ENCODE data around the gene MSMP. TPM values are rescaled to one million over a fixed set of nuclear protein-coding genes. Genes with fewer than 3 reads are reported as not detected.

The MSMP gene
- total RNA-seq, 4 donors from 2014 or later = not detected

DNA sequence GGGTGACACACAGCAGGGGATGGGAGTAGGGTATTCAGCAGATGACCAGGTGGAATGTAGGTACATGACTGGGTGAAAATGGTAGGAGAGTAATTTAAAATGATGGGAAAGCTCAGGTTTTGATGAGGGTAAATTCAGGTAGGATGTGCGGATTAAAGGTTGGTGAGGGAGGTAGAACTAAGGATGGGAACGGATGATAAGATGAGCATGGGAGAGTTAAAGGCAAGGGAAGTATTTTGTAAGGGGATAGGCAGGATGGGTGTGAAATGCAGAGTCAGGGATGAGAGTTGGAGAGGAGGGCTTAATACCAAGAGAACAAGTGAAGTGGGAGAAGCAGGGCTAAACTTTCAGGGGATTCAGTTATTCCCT, 23.6 kb downstream of the MSMP start:
- Histone ChIP-seq H3K27ac (peak overlapping the region; percentile 94 to 100 (median 96)), H3K9me3 (no peaks in the 10 kb centered on the region), H3K36me3 (peaks cover 0 to 15% (median 0%) of the 10 kb centered on the region in 3 donors), H3K4me1 (peaks cover 9 to 69% (median 28%) of the 10 kb centered on the region in 4 donors), H3K4me3 (peak overlapping the region; percentile 64 to 92 (median 72)), H3K27me3 (no peaks in the 10 kb centered on the region)
- no peak for DNase-seq
- no peak for TF ChIP-seq POLR2A (IDR thresholded peaks at IDR 0.05)
- TF ChIP-seq, protein P1, sequence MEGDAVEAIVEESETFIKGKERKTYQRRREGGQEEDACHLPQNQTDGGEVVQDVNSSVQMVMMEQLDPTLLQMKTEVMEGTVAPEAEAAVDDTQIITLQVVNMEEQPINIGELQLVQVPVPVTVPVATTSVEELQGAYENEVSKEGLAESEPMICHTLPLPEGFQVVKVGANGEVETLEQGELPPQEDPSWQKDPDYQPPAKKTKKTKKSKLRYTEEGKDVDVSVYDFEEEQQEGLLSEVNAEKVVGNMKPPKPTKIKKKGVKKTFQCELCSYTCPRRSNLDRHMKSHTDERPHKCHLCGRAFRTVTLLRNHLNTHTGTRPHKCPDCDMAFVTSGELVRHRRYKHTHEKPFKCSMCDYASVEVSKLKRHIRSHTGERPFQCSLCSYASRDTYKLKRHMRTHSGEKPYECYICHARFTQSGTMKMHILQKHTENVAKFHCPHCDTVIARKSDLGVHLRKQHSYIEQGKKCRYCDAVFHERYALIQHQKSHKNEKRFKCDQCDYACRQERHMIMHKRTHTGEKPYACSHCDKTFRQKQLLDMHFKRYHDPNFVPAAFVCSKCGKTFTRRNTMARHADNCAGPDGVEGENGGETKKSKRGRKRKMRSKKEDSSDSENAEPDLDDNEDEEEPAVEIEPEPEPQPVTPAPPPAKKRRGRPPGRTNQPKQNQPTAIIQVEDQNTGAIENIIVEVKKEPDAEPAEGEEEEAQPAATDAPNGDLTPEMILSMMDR (IDR thresholded peaks at IDR 0.05) = no peak

DNA sequence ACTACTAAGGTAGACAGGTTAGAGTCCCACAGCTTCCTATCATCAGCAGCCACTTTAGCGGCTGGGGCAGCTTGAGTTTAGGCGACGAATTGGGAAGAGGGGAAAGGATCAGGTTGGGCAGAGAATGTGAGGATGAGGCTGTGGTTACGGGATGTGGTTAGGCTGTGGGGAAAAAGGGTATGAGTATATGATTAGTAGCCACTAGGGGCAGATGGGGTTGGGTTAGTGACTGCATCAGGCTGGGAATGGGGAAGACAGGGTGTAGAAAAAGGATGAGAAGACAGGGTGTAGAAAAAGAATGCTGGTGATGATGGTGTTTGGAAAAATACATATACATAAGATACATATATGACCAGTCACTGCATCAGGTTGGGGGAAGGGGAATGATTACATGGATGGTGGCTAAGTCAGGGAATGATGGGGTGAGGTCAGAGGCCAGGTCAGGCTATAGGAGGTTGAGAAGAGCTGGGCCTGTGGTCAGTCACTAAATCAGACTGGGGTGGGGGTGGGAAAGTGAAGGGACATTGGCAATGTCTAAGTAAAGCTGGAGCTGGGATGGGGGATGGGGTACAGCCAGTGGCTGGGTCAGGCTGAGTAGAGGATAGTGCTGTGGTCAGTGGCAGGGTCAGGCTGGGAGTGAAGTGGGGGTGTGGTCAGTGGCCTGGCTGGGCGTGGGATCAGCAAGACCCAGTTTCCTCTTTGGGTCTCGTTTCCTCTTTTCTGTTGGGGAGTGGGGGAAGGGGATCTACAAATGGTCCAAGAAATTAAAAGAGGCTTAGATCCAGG, 24.2 kb downstream of the MSMP start:
- Histone ChIP-seq H3K27me3 (no peaks in the 10 kb centered on the region), H3K27ac (peak overlapping the region; percentile 94 to 100 (median 96)), H3K4me3 (peak overlapping the region in 3 of 4 donors; percentile 71 to 92 (median 72)), H3K9me3 (no peaks in the 10 kb centered on the region), H3K36me3 (peaks cover 0 to 15% (median 0%) of the 10 kb centered on the region in 3 donors), H3K4me1 (peaks cover 9 to 72% (median 28%) of the 10 kb centered on the region in 4 donors)
- DNase-seq = peak; percentile 50 to 70 (median 50)
- TF ChIP-seq POLR2A (IDR thresholded peaks at IDR 0.05) = no peak
- TF ChIP-seq, protein P1 (IDR thresholded peaks at IDR 0.05) = peak; percentile 24 to 59 (median 46)

DNA sequence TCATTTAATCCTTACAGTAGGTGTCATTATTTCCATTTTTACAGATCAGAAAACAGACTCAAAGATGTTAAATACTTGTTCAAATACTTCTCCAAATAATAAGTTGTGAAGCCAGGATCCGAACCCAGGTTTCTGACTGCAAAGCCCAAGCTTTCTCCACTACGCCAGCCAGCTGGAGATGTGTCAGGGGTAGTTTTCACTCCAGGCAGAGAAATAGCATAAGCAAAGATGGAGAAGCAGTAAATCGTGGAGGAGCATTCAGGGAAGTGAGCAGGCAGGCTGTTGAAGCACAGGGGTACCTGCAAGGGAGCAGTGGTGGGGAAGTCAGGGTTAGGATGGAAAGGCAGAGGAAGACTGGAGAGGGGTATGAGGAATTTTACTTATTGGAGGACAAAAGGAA, 25.0 kb downstream of the MSMP start:
- Histone ChIP-seq H3K36me3 (peaks cover 0 to 18% (median 0%) of the 10 kb centered on the region in 3 donors), H3K4me3 (peak overlapping the region in 3 of 4 donors; percentile 71 to 92 (median 72)), H3K27ac (peak overlapping the region; percentile 94 to 100 (median 96)), H3K9me3 (no peaks in the 10 kb centered on the region), H3K27me3 (no peaks in the 10 kb centered on the region), H3K4me1 (peaks cover 9 to 72% (median 28%) of the 10 kb centered on the region in 4 donors)
- DNase-seq = no peak
- TF ChIP-seq, protein P1 (IDR thresholded peaks at IDR 0.05) = no peak

DNA sequence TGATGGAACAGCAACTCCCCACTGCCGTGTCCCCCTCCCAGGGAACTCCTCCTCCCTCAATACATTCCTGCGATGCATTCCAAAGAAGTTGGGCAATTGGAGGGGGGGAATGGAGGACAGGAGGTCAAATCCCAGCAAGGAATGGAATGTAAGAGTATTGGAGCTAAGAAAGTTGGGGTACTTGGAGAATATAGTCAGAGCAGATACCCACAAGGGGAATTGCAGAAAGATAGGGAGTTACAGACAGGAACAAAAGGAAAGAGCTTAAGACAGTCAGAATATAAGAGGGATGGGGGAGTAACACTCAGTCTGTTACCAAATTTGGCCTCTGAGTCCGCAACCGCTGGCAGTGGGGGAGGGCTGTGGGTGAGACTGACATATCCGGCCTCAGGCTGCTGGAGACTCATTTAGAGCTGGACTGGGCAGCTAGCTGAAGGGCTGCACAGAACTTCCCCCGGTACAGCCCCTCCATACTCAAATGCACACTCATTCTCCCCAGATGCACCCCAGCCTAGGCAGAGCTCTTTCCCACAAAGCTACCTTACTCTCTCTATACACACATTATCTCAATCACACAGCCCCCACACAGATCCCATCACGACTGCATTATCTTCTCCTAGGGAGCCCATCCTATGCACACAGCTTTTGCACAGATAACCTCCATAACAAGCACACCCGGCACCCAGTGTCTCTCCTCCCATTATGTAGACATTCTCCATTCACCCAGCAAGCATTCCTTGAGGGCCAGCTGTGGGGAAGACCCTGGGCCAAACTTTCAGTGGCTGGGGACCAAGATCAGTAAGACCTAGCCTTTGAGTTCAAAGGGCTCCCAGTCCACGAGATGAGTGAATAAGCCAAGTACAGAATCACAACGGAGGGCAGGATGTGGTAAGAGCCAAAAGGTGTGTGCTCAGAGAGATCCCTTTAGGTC, 25.8 kb downstream of the MSMP start:
- Histone ChIP-seq H3K4me3 (peak overlapping the region; percentile 5 to 71 (median 19)), H3K27ac (peak overlapping the region; percentile 94 to 100 (median 96)), H3K9me3 (no peaks in the 10 kb centered on the region), H3K36me3 (peaks cover 0 to 26% (median 0%) of the 10 kb centered on the region in 3 donors), H3K27me3 (no peaks in the 10 kb centered on the region), H3K4me1 (peaks cover 6 to 64% (median 28%) of the 10 kb centered on the region in 4 donors)
- peak; percentile 53 to 86 (median 80) for DNase-seq
- peak in 1 of 2 donors; percentile 29 for TF ChIP-seq POLR2A (IDR thresholded peaks at IDR 0.05)
- TF ChIP-seq, protein P1 (IDR thresholded peaks at IDR 0.05) = no peak

DNA sequence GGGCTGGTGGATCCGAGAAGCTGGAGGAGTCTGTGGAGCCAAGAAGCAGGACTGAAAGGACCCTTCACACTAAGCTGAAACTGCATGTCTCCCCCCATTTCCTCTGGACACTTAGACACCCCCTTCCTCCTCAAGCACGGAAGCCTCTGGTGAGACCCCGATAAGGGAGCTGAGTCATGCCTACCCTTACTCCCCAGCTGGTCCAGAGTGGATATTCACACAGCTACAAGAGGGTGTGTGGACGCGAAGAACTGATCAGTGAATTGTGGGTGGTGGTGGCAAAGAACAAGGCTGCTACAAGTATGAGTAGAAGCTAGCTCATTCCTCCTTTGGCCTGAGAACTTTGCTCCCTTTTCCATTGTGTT, 26.4 kb downstream of the MSMP start:
- peak in 1 of 3 donors; percentile 32 for DNase-seq
- Histone ChIP-seq H3K9me3 (no peaks in the 10 kb centered on the region), H3K27ac (peak overlapping the region; percentile 94 to 100 (median 96)), H3K4me3 (peak overlapping the region in 3 of 4 donors; percentile 5 to 71 (median 33)), H3K27me3 (no peaks in the 10 kb centered on the region), H3K36me3 (peaks cover 0 to 32% (median 0%) of the 10 kb centered on the region in 3 donors), H3K4me1 (peaks cover 6 to 58% (median 28%) of the 10 kb centered on the region in 4 donors)
- TF ChIP-seq, protein P1 (IDR thresholded peaks at IDR 0.05) = no peak
- no peak for TF ChIP-seq POLR2A (IDR thresholded peaks at IDR 0.05)

All from Peyer's patch (tissue), 4 donors.